Vein endothelial cell (primary cell): ENCODE data around the gene PIP4K2B. TPM values are rescaled to one million over a fixed set of nuclear protein-coding genes. Genes with fewer than 3 reads are reported as not detected.

Experiments
- small RNA-seq: library from RNA; depleted of rRNA; stranded (forward); fragments of <200 nt; gene quantifications from one replicate; pipeline ENCODE3, GENCODE V24; 2012
- total RNA-seq: library from RNA; depleted of rRNA; stranded (reverse); fragments of >200 nt; gene quantifications from 2 replicates; pipeline ENCODE4 v1.2.3, GENCODE V29; 2012

PIP4K2B gene
- 52.1 and 60.1 TPM in 2 replicates for total RNA-seq

DNA sequence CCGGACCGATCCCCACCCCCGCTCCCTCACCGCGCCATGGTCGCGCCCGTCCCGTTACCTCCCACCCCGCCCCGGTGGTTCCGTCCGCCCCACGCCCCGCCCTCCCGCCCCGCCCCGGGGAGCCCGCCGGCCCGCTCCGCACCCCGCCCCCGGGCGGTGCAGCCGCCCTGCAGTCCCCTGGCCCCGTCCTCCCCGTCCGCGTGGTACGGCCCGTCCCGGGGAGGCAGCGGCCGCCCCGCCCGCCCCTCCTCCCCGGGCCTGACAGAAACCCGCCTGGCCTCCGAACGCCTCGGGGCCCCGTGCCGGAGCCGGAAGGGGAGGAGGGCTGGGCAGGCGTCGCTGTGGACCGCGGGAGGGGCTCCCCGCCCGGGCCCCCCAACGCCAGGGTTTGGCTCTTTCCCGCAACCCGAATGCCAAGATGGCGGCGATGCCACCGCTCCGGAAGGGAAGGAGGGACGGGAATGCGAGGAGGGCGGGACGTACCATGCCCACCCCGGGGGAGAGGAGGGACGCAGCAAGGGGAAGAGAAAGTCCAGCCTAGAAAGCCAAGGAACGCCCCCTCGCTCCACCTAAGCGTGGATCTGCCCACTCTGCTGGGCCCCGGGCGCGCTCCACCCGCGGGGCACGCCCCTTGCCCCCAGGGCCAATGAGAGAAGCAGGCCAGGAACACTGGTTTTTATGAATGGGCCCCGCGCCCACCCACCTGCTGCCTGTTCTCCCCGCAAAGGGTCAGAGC, at the start of gene PIP4K2B:
Gene PIP4K2B, minus strand, starts transcription at position 56 of the 736 bp plus-strand sequence. CDS start 132 bp downstream, outside the sequence.

DNA sequence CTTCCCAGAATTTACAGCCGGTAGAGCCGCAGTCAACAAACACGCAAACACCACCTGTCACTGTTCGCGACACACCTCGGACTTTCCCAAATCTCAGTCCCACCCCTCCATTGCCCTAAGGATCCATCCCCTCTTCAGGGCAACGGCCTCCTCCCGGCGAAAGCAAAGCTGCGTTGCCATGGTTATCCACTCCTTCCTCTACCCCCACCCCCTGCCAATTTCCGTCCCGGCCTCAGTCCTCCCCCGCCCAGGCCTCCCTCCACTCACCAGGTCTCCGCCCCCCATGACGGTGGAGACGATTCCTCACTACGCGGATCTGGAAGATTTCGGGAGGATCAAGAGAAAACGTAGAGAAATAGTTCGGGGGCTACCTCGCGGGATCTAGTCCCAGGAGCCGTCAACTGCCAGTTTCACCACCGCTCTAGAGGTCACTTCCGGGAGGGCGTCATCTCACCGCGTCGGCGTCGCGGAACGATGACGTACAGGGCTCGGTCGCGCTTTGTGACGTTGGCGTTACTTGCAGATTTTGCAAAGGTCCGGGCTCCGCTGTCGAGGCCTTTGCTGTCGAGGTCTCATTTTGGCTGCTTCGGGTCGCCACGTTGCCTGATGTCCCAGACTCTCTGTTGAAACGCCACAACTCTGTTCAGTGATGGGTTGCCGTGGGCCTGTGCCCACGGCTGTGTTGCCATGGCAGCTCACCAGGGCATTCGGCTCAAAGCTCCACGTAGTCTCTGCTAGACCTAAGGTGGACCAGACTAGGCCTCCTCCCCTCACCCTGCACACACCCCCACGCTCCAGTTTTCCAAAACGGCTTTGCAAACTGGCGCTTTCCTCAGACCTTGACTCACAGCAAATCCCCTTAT, 25.8 kb upstream of the PIP4K2B start, which contains the start of gene CWC25:
Gene CWC25, minus strand, starts transcription at position 423 of the 863 bp plus-strand sequence. Its CDS starts 138 bp downstream, at position 285.

GRCh38 chr17:38752308-38753070, 46.9 kb downstream of the PIP4K2B start, which contains the start of gene PSMB3:
Gene PSMB3, plus strand, starts transcription at chr17:38752741. Its CDS starts 86 bp downstream, at chr17:38752827.

GRCh38 chr17:38748149-38748891, 51.0 kb downstream of the PIP4K2B start, which contains the start of gene PCGF2:
Gene PCGF2, minus strand, starts transcription at chr17:38748336. Its CDS starts 7,934 bp downstream, at chr17:38740402.

DNA sequence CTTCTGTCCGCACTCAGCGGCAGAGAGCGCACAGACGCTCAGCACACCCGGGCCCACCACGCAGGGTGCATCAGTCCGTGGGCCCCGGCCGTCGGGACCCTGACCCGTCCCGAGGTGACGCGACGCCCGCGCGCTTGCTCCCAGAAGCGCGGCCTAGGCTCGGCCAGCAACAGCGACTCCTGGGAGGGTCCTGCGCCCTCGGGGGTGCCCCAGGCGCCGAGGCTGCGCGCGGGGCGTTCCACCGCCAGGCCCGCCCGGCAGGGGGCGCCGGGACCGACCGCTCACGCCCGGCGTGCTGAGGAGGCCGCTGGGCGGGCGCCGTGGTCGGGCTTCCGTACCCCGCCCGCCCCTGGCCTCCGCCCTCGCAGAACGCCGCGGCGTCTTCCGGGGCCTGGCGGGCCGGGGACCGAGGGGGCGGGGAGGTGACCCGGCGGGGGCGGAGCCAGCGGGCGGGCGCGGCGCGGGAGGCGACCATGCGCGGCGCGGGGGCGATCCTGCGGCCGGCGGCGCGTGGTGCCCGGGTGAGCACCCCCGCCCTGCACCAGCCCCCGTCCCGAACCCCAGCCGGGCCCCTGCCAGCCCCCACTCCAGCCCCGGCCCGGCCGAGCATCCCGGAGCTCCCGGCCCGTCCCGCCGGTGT, 69.3 kb downstream of the PIP4K2B start, which contains the start of gene CISD3:
Gene CISD3, plus strand, starts transcription at position 456 of the 640 bp plus-strand sequence. Its CDS starts 18 bp downstream, at position 474.

Small RNA genes lying within 50 kb of the gene (small RNA-seq; reads per million reads assigned to genes)
- gene MIR4726 (not detected), gene MIR4727 (not detected), gene RNA5SP440 (0.16 reads per million), gene RNU6-866P (not detected)

Other genes starting within 250 kb of the PIP4K2B start
- under 0.01 TPM in 2 replicates for gene SRCIN1, start 193.6 kb downstream of the PIP4K2B start, total RNA-seq
- 2.4 and 3.3 TPM in 2 replicates for gene EPOP, start 124.6 kb downstream of the PIP4K2B start, total RNA-seq
- 42.7 and 50.3 TPM in 2 replicates for gene MLLT6, start 94.3 kb downstream of the PIP4K2B start, total RNA-seq
- 3.9 and 4.2 TPM in 2 replicates for gene CISD3, start 69.2 kb downstream of the PIP4K2B start, total RNA-seq
- 5.8 and 8.8 TPM in 2 replicates for gene PCGF2, start 51.2 kb downstream of the PIP4K2B start, total RNA-seq
- 358 and 363 TPM in 2 replicates for gene PSMB3, start 46.8 kb downstream of the PIP4K2B start, total RNA-seq
- 10.9 and 13.7 TPM in 2 replicates for gene CWC25, start 25.8 kb upstream of the PIP4K2B start, total RNA-seq
- 975 and 1,055 TPM in 2 replicates for gene RPL23, start 54.2 kb upstream of the PIP4K2B start, total RNA-seq
- gene LASP1, start 70.5 kb upstream of the PIP4K2B start, total RNA-seq: 237 and 292 TPM in 2 replicates
- gene FBXO47, start 167.8 kb upstream of the PIP4K2B start, total RNA-seq: not detected in 2 replicates